Naive thymus-derived CD4-positive, alpha-beta T cell (primary cell): ENCODE data around the gene OCIAD1. TPM values are rescaled to one million over a fixed set of nuclear protein-coding genes. Genes with fewer than 3 reads are reported as not detected.

Experiments used
- ATAC-seq: fragments of 150-1000 bp; cut with Tn5 transposase; 2 replicates; pipeline ENCODE4 v1.10.0; 2021; ENCODE audit warnings: mild to moderate bottlenecking, moderate library complexity
- CTCF ChIA-PET: fragments of 350-600 bp; sonication (Branson Sonifier 250); formaldehyde crosslinking; loops from one replicate; lab custom pipeline; 2021; ENCODE audit warnings: antibody characterized with exemption; lab: Charles Lee
- POLR2A ChIA-PET: fragments of 350-600 bp; sonication (Branson Sonifier 250); formaldehyde crosslinking; loops from one replicate; lab custom pipeline; 2021; ENCODE audit warnings: antibody characterized with exemption, inconsistent platforms; lab: Charles Lee
- DNase-seq, 9 donors: peaks; one replicate each; pipeline versions ENCODE4 v3.0.0 to v3.0.0-alpha.2; 2020 to 2022; ENCODE audit warnings: mixed read lengths in 1 of 9
- H3K27ac ChIP-seq: one replicate; pipeline ENCODE4 v1.7.0; 2013; ENCODE audit warnings: mild to moderate bottlenecking, low read depth, low read length, moderate library complexity
- H3K27me3 ChIP-seq, 2 donors: one replicate each; pipeline ENCODE4 v1.7.0; 2013; ENCODE audit warnings: low read length in 2 of 2, mild to moderate bottlenecking in 2 of 2, moderate library complexity in 2 of 2; ENCODE audit not compliant: control insufficient read depth in 2 of 2, insufficient read depth in 2 of 2
- H3K36me3 ChIP-seq, 3 experiments: 1 replicate in 2 of 3; 2 replicates in 1 of 3; pipeline ENCODE4 v1.7.0; 2013; ENCODE audit warnings: low read length in 3 of 3, mild to moderate bottlenecking in 3 of 3, moderate library complexity in 1 of 3; ENCODE audit not compliant: insufficient read depth in 3 of 3, control insufficient read depth in 2 of 3
- H3K4me1 ChIP-seq, 2 donors: one replicate each; pipeline ENCODE4 v1.7.0; 2013; ENCODE audit warnings: low read length in 2 of 2, mild to moderate bottlenecking in 2 of 2, moderate library complexity in 1 of 2; ENCODE audit not compliant: control insufficient read depth in 2 of 2, insufficient read depth in 2 of 2
- H3K4me3 ChIP-seq: 2 replicates; pipeline ENCODE4 v1.7.0; 2013; ENCODE audit warnings: mild to moderate bottlenecking, low read length
- H3K9me3 ChIP-seq, 3 experiments: 1 replicate in 2 of 3; 2 replicates in 1 of 3; pipeline ENCODE4 v1.7.0; 2013; ENCODE audit warnings: low read length in 3 of 3; ENCODE audit not compliant: control insufficient read depth in 2 of 3
- H3K27ac Mint-ChIP-seq, 9 donors: one replicate each; pipeline ENCODE4 v1.8.0; 2020 to 2022; ENCODE audit warnings: mixed read lengths in 9 of 9, mild to moderate bottlenecking in 8 of 9, moderate library complexity in 5 of 9, inconsistent platforms in 2 of 9
- H3K27me3 Mint-ChIP-seq, 5 donors: one replicate each; pipeline ENCODE4 v1.8.0; 2021 to 2022; ENCODE audit warnings: mixed read lengths in 5 of 5, mild to moderate bottlenecking in 1 of 5
- H3K36me3 Mint-ChIP-seq, 5 donors: one replicate each; pipeline ENCODE4 v1.8.0; 2020 to 2022; ENCODE audit warnings: mixed read lengths in 5 of 5, mild to moderate bottlenecking in 3 of 5, inconsistent platforms in 1 of 5
- H3K4me1 Mint-ChIP-seq, 7 donors: one replicate each; pipeline ENCODE4 v1.8.0; 2020 to 2022; ENCODE audit warnings: mixed read lengths in 7 of 7, mild to moderate bottlenecking in 3 of 7, inconsistent platforms in 1 of 7
- H3K4me3 Mint-ChIP-seq, 10 donors: one replicate each; pipeline ENCODE4 v1.8.0; 2020 to 2022; ENCODE audit warnings: mild to moderate bottlenecking in 10 of 10, mixed read lengths in 10 of 10, moderate library complexity in 6 of 10, inconsistent platforms in 2 of 10
- H3K9me3 Mint-ChIP-seq, 11 donors: one replicate each; pipeline ENCODE4 v1.8.0; 2020 to 2022; ENCODE audit warnings: mixed read lengths in 11 of 11, mild to moderate bottlenecking in 4 of 11, inconsistent platforms in 1 of 11, moderate library complexity in 1 of 11
- intact Hi-C, 2 donors: fragments of 100-400 bp; cut with micrococcal nuclease; formaldehyde crosslinking; loops; one replicate each; pipeline ENCODE4 v1.15.1; 2023
- polyA plus RNA-seq, 2 donors: library from polyadenylated mRNA; unstranded; fragments of 300-500 nt; fragmentation: Illumina TruSeq; gene quantifications; one replicate each; pipeline ENCODE4 v1.2.3, GENCODE V29; 2021
- total RNA-seq, 6 experiments: library from RNA in 5 of 6; stranded (reverse) in 5 of 6; gene quantifications; 1 replicate in 5 of 6; 2 replicates in 1 of 6; pipeline ENCODE4 v1.2.3 and lab custom pipeline; 2021 to 2026

The OCIAD1 gene
- total and polyA plus RNA-seq, 7 experiments from 2014 or later, result 85.6 to 248 (median 123) TPM

DNA sequence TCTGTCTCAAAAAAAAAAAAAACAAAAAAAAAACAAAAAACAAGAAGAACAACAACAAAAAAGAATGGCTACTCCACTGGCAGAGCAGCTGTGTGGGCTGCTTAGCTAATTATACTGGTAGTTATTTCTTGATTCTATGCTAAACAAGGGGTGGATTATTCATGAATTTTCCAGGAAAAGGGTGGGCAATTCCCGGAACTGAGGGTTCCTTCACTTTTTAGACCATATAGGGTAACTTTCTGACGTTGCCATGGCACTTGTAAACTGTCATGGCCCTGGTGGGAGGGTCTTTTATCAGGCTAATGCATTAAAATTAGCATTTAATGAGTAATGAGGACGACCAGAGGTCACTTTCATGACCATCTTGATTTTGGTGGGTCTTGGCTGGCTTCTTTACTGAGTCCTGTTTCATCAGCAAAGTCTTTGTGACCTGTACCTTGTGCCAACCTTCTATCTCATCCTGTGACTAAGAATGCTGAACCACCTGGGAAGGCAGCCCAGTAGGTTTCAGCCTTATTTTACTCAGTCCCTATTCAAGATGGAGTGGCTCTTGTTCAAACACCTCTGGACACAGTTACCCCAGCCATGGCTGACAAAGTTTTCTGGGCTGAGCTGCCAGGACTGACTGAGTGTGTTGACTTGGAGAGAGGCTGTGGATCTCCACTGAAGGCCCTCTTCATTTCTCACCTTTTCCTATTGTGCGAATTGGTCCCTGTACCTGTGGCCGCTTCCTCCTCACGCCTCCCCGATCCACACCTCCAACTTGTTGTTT lies 77.0 kb downstream of the OCIAD1 start:
- H3K27me3 Mint-ChIP-seq, result no peaks in the 10 kb centered on the region
- H3K27me3 ChIP-seq, result no peaks in the 10 kb centered on the region
- POLR2A ChIA-PET, result no interaction called here
- H3K9me3 ChIP-seq, result no peaks in the 10 kb centered on the region
- H3K4me1 Mint-ChIP-seq, result peaks cover 25 to 52% (median 42%) of the 10 kb centered on the region in 7 donors
- intact Hi-C loops, result loop anchor here (2.0 to 10.0 kb wide), 6 partner anchors 34 to 1423 kb away; partner anchors contain the start of genes ATP10D (in 1 of the 2), NFXL1 (in 1 of the 2), SLAIN2 (in 1 of the 2) and TXK (in 1 of the 2)
- peak overlapping the region in 5 of 10 donors; percentile 14 to 95 (median 36) for H3K4me3 Mint-ChIP-seq
- H3K36me3 ChIP-seq, result peaks cover 0 to 8% (median 4%) of the 10 kb centered on the region in 3 experiments
- peaks cover 2 to 15% (median 3%) of the 10 kb centered on the region in 5 donors for H3K36me3 Mint-ChIP-seq
- peaks cover 18 to 27% of the 10 kb centered on the region in 2 donors for H3K4me1 ChIP-seq
- no peak overlapping the region for H3K4me3 ChIP-seq
- no peak for ATAC-seq
- H3K27ac Mint-ChIP-seq, result peak overlapping the region in 8 of 9 donors; percentile 49 to 98 (median 95)
- no peak overlapping the region for H3K27ac ChIP-seq
- peaks cover 0 to 4% (median 0%) of the 10 kb centered on the region in 11 donors for H3K9me3 Mint-ChIP-seq
- DNase-seq, result no peak
- CTCF ChIA-PET, result interaction anchor here (2.0 kb wide), 1 partner anchor 330 kb away, joined by 14 read pairs; no protein-coding TSS in a partner anchor

- H3K27ac Mint-ChIP-seq, result peak overlapping the region in 6 of 9 donors; percentile 7 to 95 (median 58)
- peaks cover 25 to 45% (median 34%) of the 10 kb centered on the region in 7 donors for H3K4me1 Mint-ChIP-seq
- no peak overlapping the region for H3K27ac ChIP-seq
- H3K4me3 Mint-ChIP-seq, result peak overlapping the region in 5 of 10 donors; percentile 14 to 60 (median 41)
- peaks cover 0 to 6% (median 0%) of the 10 kb centered on the region in 3 experiments for H3K36me3 ChIP-seq
- H3K27me3 ChIP-seq, result no peaks in the 10 kb centered on the region
- H3K27me3 Mint-ChIP-seq, result no peaks in the 10 kb centered on the region
- DNase-seq (no peak), ATAC-seq (no peak)
- H3K4me3 ChIP-seq, result no peak overlapping the region
- peaks cover 0 to 4% (median 0%) of the 10 kb centered on the region in 11 donors for H3K9me3 Mint-ChIP-seq
- no peaks in the 10 kb centered on the region for H3K9me3 ChIP-seq
- peaks cover 0 to 13% (median 0%) of the 10 kb centered on the region in 5 donors for H3K36me3 Mint-ChIP-seq
- ChIA-PET CTCF (no interaction called here), POLR2A (no interaction called here)
- H3K4me1 ChIP-seq, result peaks cover 18 to 27% of the 10 kb centered on the region in 2 donors
- intact Hi-C loops, result loop anchor here (5.0 to 10.0 kb wide), 5 partner anchors 34 to 1424 kb away; partner anchors contain the start of genes ATP10D (in 1 of the 2), NFXL1 (in 1 of the 2) and TXK (in 1 of the 2)
Measured at GRCh38 chr4:48908687-48909086, 77.8 kb downstream of the OCIAD1 start.

- Mint-ChIP-seq H3K27me3 (no peaks in the 10 kb centered on the region), H3K4me3 (peak overlapping the region in 1 of 10 donors; percentile 61), H3K4me1 (peaks cover 21 to 37% (median 27%) of the 10 kb centered on the region in 7 donors), H3K9me3 (peaks cover 0 to 4% (median 0%) of the 10 kb centered on the region in 11 donors), H3K27ac (peak overlapping the region in 4 of 9 donors; percentile 48 to 87 (median 72)), H3K36me3 (peaks cover 0 to 9% (median 0%) of the 10 kb centered on the region in 5 donors)
- peaks cover 0 to 6% (median 0%) of the 10 kb centered on the region in 3 experiments for H3K36me3 ChIP-seq
- H3K27ac ChIP-seq, result no peak overlapping the region
- peaks cover 18 to 19% of the 10 kb centered on the region in 2 donors for H3K4me1 ChIP-seq
- no peaks in the 10 kb centered on the region for H3K27me3 ChIP-seq
- no peak overlapping the region for H3K4me3 ChIP-seq
- intact Hi-C loops, result loop anchor here (5.0 to 10.0 kb wide), 5 partner anchors 33 to 1425 kb away; partner anchors contain the start of genes ATP10D (in 1 of the 2), NFXL1 (in 1 of the 2) and TXK (in 1 of the 2)
- ChIA-PET CTCF (interaction anchor here (1.0 kb wide), 1 partner anchor 331 kb away, joined by 4 read pairs; no protein-coding TSS in a partner anchor), POLR2A (no interaction called here)
- H3K9me3 ChIP-seq, result no peaks in the 10 kb centered on the region
- DNase-seq, result peak in 1 of 9 donors; percentile 49
- no peak for ATAC-seq
Measured at GRCh38 chr4:48909697-48910096, 78.8 kb downstream of the OCIAD1 start.

GRCh38 chr4:48910511-48910910 lies 79.6 kb downstream of the OCIAD1 start:
- Histone ChIP-seq H3K9me3 (no peaks in the 10 kb centered on the region), H3K4me3 (no peak overlapping the region), H3K27ac (no peak overlapping the region), H3K36me3 (peaks cover 0 to 6% (median 0%) of the 10 kb centered on the region in 3 experiments), H3K4me1 (peaks cover 11 to 13% of the 10 kb centered on the region in 2 donors), H3K27me3 (no peaks in the 10 kb centered on the region)
- DNase-seq, result no peak
- no peaks in the 10 kb centered on the region for H3K27me3 Mint-ChIP-seq
- peaks cover 0 to 4% (median 0%) of the 10 kb centered on the region in 11 donors for H3K9me3 Mint-ChIP-seq
- no peak overlapping the region for H3K4me3 Mint-ChIP-seq
- peaks cover 13 to 29% (median 19%) of the 10 kb centered on the region in 7 donors for H3K4me1 Mint-ChIP-seq
- intact Hi-C loops, result no loop called here
- ChIA-PET CTCF (interaction anchor here (1.0 to 1.1 kb wide), 2 partner anchors 34 to 331 kb away, joined by 4 read pairs; no protein-coding TSS in a partner anchor), POLR2A (no interaction called here)
- H3K36me3 Mint-ChIP-seq, result peaks cover 0 to 3% (median 0%) of the 10 kb centered on the region in 5 donors
- ATAC-seq, result no peak
- H3K27ac Mint-ChIP-seq, result no peak overlapping the region

Other genes with a start within 250 kb of the OCIAD1 start
- gene FRYL, start 50.8 kb upstream of the OCIAD1 start, total RNA-seq, result 100 to 1,000 TPM in 4 of 5 experiments, 10 to 100 TPM in 1; 89.5 to 126 (median 112) TPM
- gene FRYL, start 50.8 kb upstream of the OCIAD1 start, polyA plus RNA-seq, result 10 to 100 TPM; 25.4 to 44.1 TPM
- 100 to 1,000 TPM in 2 of 5 experiments, 10 to 100 TPM in 3; 42.0 to 142 (median 97.5) TPM for gene OCIAD2, start 75.7 kb downstream of the OCIAD1 start, total RNA-seq
- 100 to 1,000 TPM; 299 to 398 TPM for gene OCIAD2, start 75.7 kb downstream of the OCIAD1 start, polyA plus RNA-seq
- not detected for gene CWH43, start 155.2 kb downstream of the OCIAD1 start, total RNA-seq
- gene CWH43, start 155.2 kb downstream of the OCIAD1 start, polyA plus RNA-seq, result not detected